PFSK-1 (cell line): ENCODE results near the gene ANK2.

Source experiments
- FOXP2 ChIP-seq: optimal IDR thresholded peaks from 2 replicates; pipeline ENCODE3; 2011; ENCODE audit warnings: borderline replicate concordance, control low read depth, inconsistent platforms; ENCODE audit not compliant: insufficient read depth; ENCODE audit errors: extremely low read length, extremely low read depth
- POLR2AphosphoS5 ChIP-seq: IDR thresholded peaks from 2 replicates; pipeline ENCODE4 v1.6.1; 2012; ENCODE audit warnings: low read depth, mild to moderate bottlenecking, control low read depth, low read length, moderate library complexity
- REST ChIP-seq, 2 experiments: IDR thresholded peaks; 2 replicates each; pipeline versions ENCODE4 v1.6.1 to v1.8.0; 2011 to 2012; ENCODE audit warnings: low read depth in 2 of 2, low read length in 2 of 2, control low read depth in 1 of 2, inconsistent platforms in 1 of 2, mild to moderate bottlenecking in 1 of 2, moderate library complexity in 1 of 2; ENCODE audit not compliant: insufficient read depth in 1 of 2
- SIN3A ChIP-seq: IDR thresholded peaks from 2 replicates; pipeline ENCODE4 v1.6.1; 2012; ENCODE audit warnings: mild to moderate bottlenecking, low read length, moderate library complexity, borderline replicate concordance; ENCODE audit not compliant: insufficient read depth
- TAF1 ChIP-seq: IDR thresholded peaks from 2 replicates; pipeline ENCODE4 v1.6.1; 2012; ENCODE audit warnings: low read length, control low read depth, borderline replicate concordance; ENCODE audit not compliant: insufficient read depth

ANK2 gene

GRCh38 chr4:113394108-113394729 lies 344.8 kb downstream of the ANK2 start:
- TF ChIP-seq FOXP2 (no peak), TAF1 (no peak), SIN3A (no peak), REST (IDR thresholded peaks at IDR 0.05; ENCODE audit: insufficient read depth in 1 of 2, low read depth in 2 of 2, low read length in 2 of 2) (no peak), POLR2AphosphoS5 (no peak)

- TF ChIP-seq POLR2AphosphoS5 (no peak), REST (IDR thresholded peaks at IDR 0.05; ENCODE audit: insufficient read depth in 1 of 2, low read depth in 2 of 2, low read length in 2 of 2) (no peak), TAF1 (no peak), FOXP2 (no peak), SIN3A (no peak)
Observed at GRCh38 chr4:113394730-113395530, 345.5 kb downstream of the ANK2 start.

GRCh38 chr4:113397114-113397701 lies 347.8 kb downstream of the ANK2 start:
- TF ChIP-seq TAF1 (no peak), POLR2AphosphoS5 (no peak), REST (IDR thresholded peaks at IDR 0.05; ENCODE audit: insufficient read depth in 1 of 2, low read depth in 2 of 2, low read length in 2 of 2) (no peak), SIN3A (0 out of 2 replicates have a peak, but pooled peaks have one; percentile 26), FOXP2 (no peak)

GRCh38 chr4:113398441-113399143 lies 349.1 kb downstream of the ANK2 start:
- TF ChIP-seq TAF1 = no peak
- TF ChIP-seq FOXP2 = no peak
- TF ChIP-seq REST (IDR thresholded peaks at IDR 0.05; ENCODE audit: insufficient read depth in 1 of 2, low read depth in 2 of 2, low read length in 2 of 2) = no peak
- TF ChIP-seq POLR2AphosphoS5 = no peak
- TF ChIP-seq SIN3A = no peak
